Stomach (tissue), 9 donors: ENCODE results near the gene PRSS2. TPM values are rescaled to one million over a fixed set of nuclear protein-coding genes. Genes with fewer than 3 reads are reported as not detected.

ENCODE experiments used
- DNase-seq, 2 donors: peaks; one replicate each; pipeline versions ENCODE4 v3.0.0 to v3.0.0-alpha.2; 2013 to 2019
- H3K27ac ChIP-seq, 5 donors: fragments of 200-600 bp in 4 of 5; sonication (generic) in 4 of 5; one replicate each; pipeline ENCODE4 v1.5.1; 2013 to 2019; ENCODE audit warnings: mild to moderate bottlenecking in 1 of 5, moderate library complexity in 1 of 5
- H3K27me3 ChIP-seq, 3 donors: fragments of 200-600 bp; sonication (generic); one replicate each; pipeline ENCODE4 v1.5.1; 2017 to 2019; ENCODE audit warnings: mixed run types in 1 of 3
- H3K36me3 ChIP-seq, 4 donors: fragments of 200-600 bp; sonication (generic); 1 replicate in 3 of 4; 2 replicates in 1 of 4; pipeline ENCODE4 v1.5.1; 2016 to 2019
- H3K4me1 ChIP-seq, 4 donors: fragments of 200-600 bp; sonication (generic); one replicate each; pipeline ENCODE4 v1.5.1; 2016 to 2019
- H3K4me3 ChIP-seq, 4 donors: fragments of 200-600 bp; sonication (generic) in 3 of 4; one replicate each; pipeline ENCODE4 v1.5.1; 2016 to 2019; ENCODE audit warnings: mild to moderate bottlenecking in 1 of 4
- H3K9me3 ChIP-seq, 4 donors: fragments of 200-600 bp; sonication (generic); one replicate each; pipeline ENCODE4 v1.5.1; 2016 to 2019
- CTCF ChIP-seq, 7 experiments: fragments of 450-650 bp in 4 of 7; fragments of 200-600 bp in 3 of 7; sonication (generic) in 3 of 7; IDR thresholded peaks; one replicate each; pipeline ENCODE4 v1.5.1; 2016 to 2019; ENCODE audit warnings: antibody characterized with exemption in 7 of 7, control low read depth in 2 of 7, mild to moderate bottlenecking in 1 of 7
- EP300 ChIP-seq: sonication (generic); formaldehyde crosslinking; IDR thresholded peaks from one replicate; pipeline ENCODE4 v1.6.1; 2017; ENCODE audit warnings: antibody characterized with exemption
- POLR2A ChIP-seq, 4 donors: fragments of 450-650 bp; IDR thresholded peaks; one replicate each; pipeline ENCODE4 v1.6.1; 2016; ENCODE audit warnings: antibody characterized with exemption in 4 of 4, control low read depth in 2 of 4, mild to moderate bottlenecking in 1 of 4, moderate library complexity in 1 of 4
- POLR2AphosphoS5 ChIP-seq, 3 donors: sonication (generic); formaldehyde crosslinking; IDR thresholded peaks; one replicate each; pipeline ENCODE4 v1.6.1; 2016; ENCODE audit warnings: antibody characterized with exemption in 3 of 3
- WGBS, 5 donors: extraction: QIAGEN DNeasy Blood & Tissue Kit in 3 of 5; methylation state at CpG; one replicate each; pipeline versions ENCODE4 v1.1.5 to v1.1.7; 2013 to 2018; 5-methylcytosine and 5-hydroxymethylcytosine counted together
- intact Hi-C: fragments of 100-400 bp; cut with DNase I; formaldehyde crosslinking; loops from one replicate; pipeline ENCODE4 v1.15.1; 2023; ENCODE audit warnings: low total_unique reads
- polyA plus RNA-seq, 3 donors: library from polyadenylated mRNA; stranded (reverse); fragments of 200-250 nt; gene quantifications; one replicate each; pipeline ENCODE4 v1.2.3, GENCODE V29; 2013
- total RNA-seq, 5 donors: library from RNA; depleted of rRNA; stranded (reverse); fragments of >200 nt; gene quantifications; one replicate each; pipeline versions ENCODE4 v1.1.0 to v1.2.3, GENCODE V29; 2014 to 2016
- donor health status: healthy with polysubstance abuse.
- donor health status: Bipolar disorder and iron deficiency.
- donor health status: healthy.

Gene PRSS2
- total and polyA plus RNA-seq, 8 donors, result 1.3 to 86.1 (median 59.1) TPM; not detected in 3

GRCh38 chr7:142795339-142795863 is 24.6 kb downstream of the PRSS2 start:
- Histone ChIP-seq H3K4me1 (peaks cover 17 to 21% (median 20%) of the 10 kb centered on the region in 4 donors), H3K27me3 (peaks cover 8 to 80% (median 28%) of the 10 kb centered on the region in 3 donors), H3K36me3 (no peaks in the 10 kb centered on the region), H3K9me3 (no peaks in the 10 kb centered on the region), H3K4me3 (no peak overlapping the region), H3K27ac (peak overlapping the region in 1 of 5 donors; percentile 77)
- no peak for DNase-seq
- 39 to 50% (median 44%) methylated on average over 5 of the region's 5 CpGs for WGBS, 5 donors
- TF ChIP-seq POLR2AphosphoS5 (IDR thresholded peaks at IDR 0.05) (no peak), EP300 (no peak), CTCF (IDR thresholded peaks at IDR 0.05) (no peak), POLR2A (IDR thresholded peaks at IDR 0.05) (no peak)
- intact Hi-C loops, result no loop called here

DNA sequence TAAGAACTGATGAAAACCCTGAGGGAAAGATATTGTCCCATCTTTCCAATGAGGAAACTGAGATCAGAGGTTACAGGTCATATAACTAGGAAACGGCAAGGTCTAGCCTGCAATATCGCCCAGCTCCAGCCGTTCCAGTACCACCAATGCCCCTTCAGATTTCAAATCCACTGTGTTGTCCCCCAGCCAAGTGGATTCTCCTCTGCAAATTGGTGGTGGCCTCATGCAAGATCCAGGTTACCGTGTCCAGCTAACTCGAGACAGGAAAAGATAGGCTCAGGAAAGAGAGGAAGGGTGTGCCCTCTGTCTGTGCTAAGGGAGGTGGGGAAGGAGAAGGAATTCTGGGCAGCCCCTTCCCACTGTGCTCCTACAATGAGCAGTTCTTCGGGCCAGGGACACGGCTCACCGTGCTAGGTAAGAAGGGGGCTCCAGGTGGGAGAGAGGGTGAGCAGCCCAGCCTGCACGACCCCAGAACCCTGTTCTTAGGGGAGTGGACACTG is 25.3 kb downstream of the PRSS2 start:
- Histone ChIP-seq H3K27ac (peak overlapping the region in 4 of 5 donors; percentile 64 to 77 (median 72)), H3K9me3 (no peaks in the 10 kb centered on the region), H3K4me1 (peaks cover 17 to 21% (median 20%) of the 10 kb centered on the region in 4 donors), H3K36me3 (no peaks in the 10 kb centered on the region), H3K27me3 (peaks cover 8 to 85% (median 28%) of the 10 kb centered on the region in 3 donors), H3K4me3 (peak overlapping the region; percentile 39 to 50 (median 46))
- DNase-seq, result no peak
- intact Hi-C loops, result no loop called here
- WGBS, 5 donors, result 29 to 49% (median 30%) methylated on average over 5 to 9 of the region's 9 CpGs
- no peak for TF ChIP-seq EP300
- TF ChIP-seq POLR2A (IDR thresholded peaks at IDR 0.05), result no peak
- TF ChIP-seq POLR2AphosphoS5 (IDR thresholded peaks at IDR 0.05), result no peak

DNA sequence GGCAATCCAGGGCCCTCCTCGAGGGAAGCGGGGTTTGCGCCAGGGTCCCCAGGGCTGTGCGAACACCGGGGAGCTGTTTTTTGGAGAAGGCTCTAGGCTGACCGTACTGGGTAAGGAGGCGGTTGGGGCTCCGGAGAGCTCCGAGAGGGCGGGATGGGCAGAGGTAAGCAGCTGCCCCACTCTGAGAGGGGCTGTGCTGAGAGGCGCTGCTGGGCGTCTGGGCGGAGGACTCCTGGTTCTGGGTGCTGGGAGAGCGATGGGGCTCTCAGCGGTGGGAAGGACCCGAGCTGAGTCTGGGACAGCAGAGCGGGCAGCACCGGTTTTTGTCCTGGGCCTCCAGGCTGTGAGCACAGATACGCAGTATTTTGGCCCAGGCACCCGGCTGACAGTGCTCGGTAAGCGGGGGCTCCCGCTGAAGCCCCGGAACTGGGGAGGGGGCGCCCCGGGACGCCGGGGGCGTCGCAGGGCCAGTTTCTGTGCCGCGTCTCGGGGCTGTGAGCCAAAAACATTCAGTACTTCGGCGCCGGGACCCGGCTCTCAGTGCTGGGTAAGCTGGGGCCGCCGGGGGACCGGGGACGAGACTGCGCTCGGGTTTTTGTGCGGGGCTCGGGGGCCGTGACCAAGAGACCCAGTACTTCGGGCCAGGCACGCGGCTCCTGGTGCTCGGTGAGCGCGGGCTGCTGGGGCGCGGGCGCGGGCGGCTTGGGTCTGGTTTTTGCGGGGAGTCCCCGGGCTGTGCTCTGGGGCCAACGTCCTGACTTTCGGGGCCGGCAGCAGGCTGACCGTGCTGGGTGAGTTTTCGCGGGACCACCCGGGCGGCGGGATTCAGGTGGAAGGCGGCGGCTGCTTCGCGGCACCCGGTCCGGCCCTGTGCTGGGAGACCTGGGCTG is 26.0 kb downstream of the PRSS2 start:
- peaks cover 8 to 85% (median 28%) of the 10 kb centered on the region in 3 donors for H3K27me3 ChIP-seq
- peak overlapping the region; percentile 39 to 50 (median 46) for H3K4me3 ChIP-seq

More for the DNA sequence above, 26.0 kb downstream of the PRSS2 start:
- Histone ChIP-seq H3K36me3 (no peaks in the 10 kb centered on the region), H3K27ac (peak overlapping the region; percentile 46 to 77 (median 71)), H3K9me3 (no peaks in the 10 kb centered on the region), H3K4me1 (peaks cover 17 to 21% (median 20%) of the 10 kb centered on the region in 4 donors)
- WGBS, 5 donors, result 4 to 12% (median 4%) methylated on average over 29 to 74 of the region's 74 CpGs
- TF ChIP-seq POLR2AphosphoS5 (IDR thresholded peaks at IDR 0.05) (no peak), CTCF (IDR thresholded peaks at IDR 0.05) (no peak), POLR2A (IDR thresholded peaks at IDR 0.05) (no peak), EP300 (no peak)
- intact Hi-C loops, result no loop called here
- peak in 1 of 2 donors; percentile 21 for DNase-seq
